HFFc6 (cell line): ENCODE measurements around the gene LRRC15. TPM values are rescaled to one million over a fixed set of nuclear protein-coding genes. Genes with fewer than 3 reads are reported as not detected.
A peak's percentile ranks its signal among the peaks of the same experiment; 100 is the strongest.

Source experiments
- DNase-seq: peaks from one replicate; pipeline ENCODE4 v3.0.0-alpha.2; 2018
- H3K27ac Mint-ChIP-seq: 2 replicates; pipeline ENCODE4 v1.8.0; 2020; ENCODE audit warnings: mild to moderate bottlenecking, mixed read lengths
- H3K27me3 Mint-ChIP-seq: 2 replicates; pipeline ENCODE4 v1.8.0; 2021; ENCODE audit warnings: mild to moderate bottlenecking, moderate library complexity, mixed read lengths; ENCODE audit not compliant: insufficient read depth
- H3K36me3 Mint-ChIP-seq: 2 replicates; pipeline ENCODE4 v1.8.0; 2021; ENCODE audit warnings: low read depth, mixed read lengths
- H3K4me1 Mint-ChIP-seq: 2 replicates; pipeline ENCODE4 v1.8.0; 2020; ENCODE audit warnings: low read depth, mixed read lengths
- H3K4me3 Mint-ChIP-seq: 2 replicates; pipeline ENCODE4 v1.8.0; 2020; ENCODE audit warnings: mild to moderate bottlenecking, moderate library complexity, mixed read lengths
- H3K9me3 Mint-ChIP-seq: 2 replicates; pipeline ENCODE4 v1.8.0; 2020; ENCODE audit warnings: mild to moderate bottlenecking, mixed read lengths
- total RNA-seq, 6 experiments: library from RNA; stranded (reverse); fragmentation: NEBNext Ultra II Directional; extraction: Animal tissue kit (Norgen Biotek cat#: 25700); gene quantifications; 2 replicates in 1 of 6; 3 replicates in 5 of 6; pipeline ENCODE4 v1.2.3, GENCODE V29; 2021
- TF ChIP-seq, protein P1 (sequence below): fragments of 200-600 bp; sonication (generic); IDR thresholded peaks from 2 replicates; pipeline ENCODE4 v1.5.0; 2021; ENCODE audit warnings: antibody characterized with exemption, mild to moderate bottlenecking

Gene LRRC15
- total RNA-seq, 6 experiments from 2014 or later: 130 to 211 (median 176) TPM

- Mint-ChIP-seq H3K9me3 (no peaks in the 10 kb centered on the region), H3K27ac (peak overlapping the region; percentile 94), H3K27me3 (no peaks in the 10 kb centered on the region; the same call in 1 of the 2 replicates), H3K4me3 (peak overlapping the region; percentile 74), H3K4me1 (peaks cover 75% of the 10 kb centered on the region), H3K36me3 (peaks cover 24% of the 10 kb centered on the region)
- TF ChIP-seq, protein P1, sequence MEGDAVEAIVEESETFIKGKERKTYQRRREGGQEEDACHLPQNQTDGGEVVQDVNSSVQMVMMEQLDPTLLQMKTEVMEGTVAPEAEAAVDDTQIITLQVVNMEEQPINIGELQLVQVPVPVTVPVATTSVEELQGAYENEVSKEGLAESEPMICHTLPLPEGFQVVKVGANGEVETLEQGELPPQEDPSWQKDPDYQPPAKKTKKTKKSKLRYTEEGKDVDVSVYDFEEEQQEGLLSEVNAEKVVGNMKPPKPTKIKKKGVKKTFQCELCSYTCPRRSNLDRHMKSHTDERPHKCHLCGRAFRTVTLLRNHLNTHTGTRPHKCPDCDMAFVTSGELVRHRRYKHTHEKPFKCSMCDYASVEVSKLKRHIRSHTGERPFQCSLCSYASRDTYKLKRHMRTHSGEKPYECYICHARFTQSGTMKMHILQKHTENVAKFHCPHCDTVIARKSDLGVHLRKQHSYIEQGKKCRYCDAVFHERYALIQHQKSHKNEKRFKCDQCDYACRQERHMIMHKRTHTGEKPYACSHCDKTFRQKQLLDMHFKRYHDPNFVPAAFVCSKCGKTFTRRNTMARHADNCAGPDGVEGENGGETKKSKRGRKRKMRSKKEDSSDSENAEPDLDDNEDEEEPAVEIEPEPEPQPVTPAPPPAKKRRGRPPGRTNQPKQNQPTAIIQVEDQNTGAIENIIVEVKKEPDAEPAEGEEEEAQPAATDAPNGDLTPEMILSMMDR: no peak
- DNase-seq: peak; percentile 98
These were observed 4.7 kb downstream of the LRRC15 start for GRCh38 chr3:194364652-194365434.

GRCh38 chr3:194364314-194364651, 5.3 kb downstream of the LRRC15 start:
- peaks cover 30% of the 10 kb centered on the region for H3K36me3 Mint-ChIP-seq
- H3K4me3 Mint-ChIP-seq: peak overlapping the region; percentile 74
- peaks cover 70% of the 10 kb centered on the region for H3K4me1 Mint-ChIP-seq
- TF ChIP-seq, protein P1: no peak
- H3K27ac Mint-ChIP-seq: peak overlapping the region; percentile 94
- H3K27me3 Mint-ChIP-seq: no peaks in the 10 kb centered on the region; the same call in 1 of the 2 replicates
- no peak for DNase-seq
- no peaks in the 10 kb centered on the region for H3K9me3 Mint-ChIP-seq

DNA sequence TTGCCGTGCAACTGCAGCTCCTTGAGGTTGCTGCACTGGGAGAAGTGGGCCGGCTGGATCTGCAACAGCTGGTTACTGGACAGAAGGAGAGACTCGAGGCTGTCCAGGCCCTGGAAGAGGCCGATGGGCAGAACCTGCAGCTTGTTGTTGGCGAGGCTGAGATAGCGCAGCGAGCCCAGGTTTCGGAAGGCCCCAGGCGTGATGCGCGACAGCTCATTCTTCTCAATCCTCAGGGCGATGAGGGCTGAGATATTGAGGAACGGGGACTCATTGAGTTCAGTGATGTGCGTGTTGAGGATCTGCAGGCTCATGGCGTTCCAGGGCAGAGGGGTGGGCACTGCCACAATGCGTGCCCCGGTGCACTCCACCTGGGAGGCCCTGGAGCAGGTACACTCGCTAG, 9.0 kb downstream of the LRRC15 start:
- Mint-ChIP-seq H3K36me3 (peaks cover 49% of the 10 kb centered on the region), H3K27me3 (no peaks in the 10 kb centered on the region; the same call in 1 of the 2 replicates), H3K4me1 (peaks cover 35% of the 10 kb centered on the region), H3K4me3 (no peak overlapping the region), H3K27ac (no peak overlapping the region), H3K9me3 (no peaks in the 10 kb centered on the region)
- DNase-seq: no peak
- TF ChIP-seq, protein P1: no peak

DNA sequence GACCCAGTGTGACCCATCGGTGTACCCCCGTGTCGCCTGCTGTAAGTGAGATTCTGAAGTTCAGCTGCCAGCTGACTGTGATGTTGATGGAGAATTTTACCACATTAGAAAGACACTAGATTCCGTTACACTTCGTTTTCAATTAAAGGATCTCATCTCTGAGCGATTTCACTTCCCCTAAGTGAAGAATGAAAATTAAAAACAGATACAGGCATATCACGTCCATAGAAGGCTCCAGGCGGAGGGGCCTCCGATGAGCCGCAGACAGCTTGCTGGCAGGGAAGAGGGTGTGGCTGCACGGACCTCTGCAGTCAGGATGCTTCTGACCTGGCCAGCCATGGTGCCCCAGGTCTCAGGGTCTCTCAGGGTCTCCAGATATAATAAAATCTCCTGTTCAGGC, 11.9 kb downstream of the LRRC15 start:
- DNase-seq: no peak
- H3K27ac Mint-ChIP-seq: no peak overlapping the region
- no peak overlapping the region for H3K4me3 Mint-ChIP-seq
- peaks cover 6% of the 10 kb centered on the region for H3K4me1 Mint-ChIP-seq
- H3K27me3 Mint-ChIP-seq: no peaks in the 10 kb centered on the region; the same call in 1 of the 2 replicates
- peaks cover 49% of the 10 kb centered on the region for H3K36me3 Mint-ChIP-seq
- TF ChIP-seq, protein P1: no peak
- H3K9me3 Mint-ChIP-seq: no peaks in the 10 kb centered on the region

- Mint-ChIP-seq H3K27ac (no peak overlapping the region), H3K4me3 (no peak overlapping the region), H3K36me3 (peaks cover 33% of the 10 kb centered on the region), H3K4me1 (peaks cover 2% of the 10 kb centered on the region), H3K9me3 (no peaks in the 10 kb centered on the region), H3K27me3 (no peaks in the 10 kb centered on the region; the same call in 1 of the 2 replicates)
- TF ChIP-seq, protein P1: no peak
- no peak for DNase-seq
These were observed 14.2 kb downstream of the LRRC15 start for GRCh38 chr3:194355379-194355778.
